Measurements from ENCODE around the gene OVAAL.

The OVAAL gene

DNA sequence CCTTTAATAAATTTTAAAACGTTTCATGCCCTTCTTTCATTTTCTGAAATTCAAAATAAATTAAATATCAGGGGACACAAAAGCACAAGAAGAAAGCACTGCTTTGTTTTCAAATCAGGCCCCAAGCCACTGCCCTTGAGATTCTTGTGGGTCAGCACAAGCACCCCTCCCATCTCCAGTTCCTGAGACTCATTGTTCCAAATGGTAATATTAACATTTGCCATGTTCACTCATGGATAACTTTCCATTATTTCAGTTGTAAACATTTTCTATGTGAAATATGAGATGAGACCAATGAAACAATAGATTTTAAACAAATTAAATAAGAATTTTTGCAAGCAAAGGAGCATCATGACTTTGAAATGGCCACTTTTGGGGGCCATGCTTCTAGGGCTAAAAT is 7.7 kb downstream of the OVAAL start:
- no peak for ATAC-seq
- TF ChIP-seq PPARA (CRISPR knock-in tag; IDR thresholded peaks at IDR 0.05; ENCODE audit: borderline replicate concordance) (no peak), ARNTL (CRISPR knock-in tag; IDR thresholded peaks at IDR 0.05; ENCODE audit: borderline replicate concordance, low read depth) (no peak), ZNF70 (CRISPR knock-in tag; IDR thresholded peaks at IDR 0.05) (no peak), ISL1 (CRISPR knock-in tag; IDR thresholded peaks at IDR 0.05) (no peak), GLIS3 (CRISPR knock-in tag; IDR thresholded peaks at IDR 0.05) (no peak), OSR1 (CRISPR knock-in tag; IDR thresholded peaks at IDR 0.05) (no peak), CSDC2 (CRISPR knock-in tag; IDR thresholded peaks at IDR 0.05) (no peak)
- TF ChIP-seq, protein P1, sequence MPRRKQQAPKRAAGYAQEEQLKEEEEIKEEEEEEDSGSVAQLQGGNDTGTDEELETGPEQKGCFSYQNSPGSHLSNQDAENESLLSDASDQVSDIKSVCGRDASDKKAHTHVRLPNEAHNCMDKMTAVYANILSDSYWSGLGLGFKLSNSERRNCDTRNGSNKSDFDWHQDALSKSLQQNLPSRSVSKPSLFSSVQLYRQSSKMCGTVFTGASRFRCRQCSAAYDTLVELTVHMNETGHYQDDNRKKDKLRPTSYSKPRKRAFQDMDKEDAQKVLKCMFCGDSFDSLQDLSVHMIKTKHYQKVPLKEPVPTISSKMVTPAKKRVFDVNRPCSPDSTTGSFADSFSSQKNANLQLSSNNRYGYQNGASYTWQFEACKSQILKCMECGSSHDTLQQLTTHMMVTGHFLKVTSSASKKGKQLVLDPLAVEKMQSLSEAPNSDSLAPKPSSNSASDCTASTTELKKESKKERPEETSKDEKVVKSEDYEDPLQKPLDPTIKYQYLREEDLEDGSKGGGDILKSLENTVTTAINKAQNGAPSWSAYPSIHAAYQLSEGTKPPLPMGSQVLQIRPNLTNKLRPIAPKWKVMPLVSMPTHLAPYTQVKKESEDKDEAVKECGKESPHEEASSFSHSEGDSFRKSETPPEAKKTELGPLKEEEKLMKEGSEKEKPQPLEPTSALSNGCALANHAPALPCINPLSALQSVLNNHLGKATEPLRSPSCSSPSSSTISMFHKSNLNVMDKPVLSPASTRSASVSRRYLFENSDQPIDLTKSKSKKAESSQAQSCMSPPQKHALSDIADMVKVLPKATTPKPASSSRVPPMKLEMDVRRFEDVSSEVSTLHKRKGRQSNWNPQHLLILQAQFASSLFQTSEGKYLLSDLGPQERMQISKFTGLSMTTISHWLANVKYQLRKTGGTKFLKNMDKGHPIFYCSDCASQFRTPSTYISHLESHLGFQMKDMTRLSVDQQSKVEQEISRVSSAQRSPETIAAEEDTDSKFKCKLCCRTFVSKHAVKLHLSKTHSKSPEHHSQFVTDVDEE (CRISPR knock-in tag; IDR thresholded peaks at IDR 0.05) = no peak

DNA sequence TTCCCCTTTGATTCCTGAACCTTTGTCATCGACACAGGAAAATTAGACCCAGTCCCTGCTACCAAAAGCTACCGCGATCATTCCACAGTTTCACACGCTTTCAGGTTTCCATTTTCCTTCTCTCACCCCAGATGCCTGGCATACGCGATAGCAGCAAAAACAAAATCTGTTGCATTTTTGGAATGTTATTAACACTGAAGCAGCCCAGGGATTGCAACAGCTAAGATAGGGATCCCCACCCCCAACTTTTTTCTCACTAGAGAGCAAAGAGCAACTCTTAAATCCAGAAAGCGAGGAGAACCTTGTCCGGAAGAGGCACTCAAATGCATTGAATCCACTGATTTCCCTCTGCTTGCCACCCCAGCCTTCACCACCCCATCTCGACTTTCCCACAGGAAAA is 8.9 kb downstream of the OVAAL start:
- ATAC-seq = no peak
- TF ChIP-seq, protein P2, sequence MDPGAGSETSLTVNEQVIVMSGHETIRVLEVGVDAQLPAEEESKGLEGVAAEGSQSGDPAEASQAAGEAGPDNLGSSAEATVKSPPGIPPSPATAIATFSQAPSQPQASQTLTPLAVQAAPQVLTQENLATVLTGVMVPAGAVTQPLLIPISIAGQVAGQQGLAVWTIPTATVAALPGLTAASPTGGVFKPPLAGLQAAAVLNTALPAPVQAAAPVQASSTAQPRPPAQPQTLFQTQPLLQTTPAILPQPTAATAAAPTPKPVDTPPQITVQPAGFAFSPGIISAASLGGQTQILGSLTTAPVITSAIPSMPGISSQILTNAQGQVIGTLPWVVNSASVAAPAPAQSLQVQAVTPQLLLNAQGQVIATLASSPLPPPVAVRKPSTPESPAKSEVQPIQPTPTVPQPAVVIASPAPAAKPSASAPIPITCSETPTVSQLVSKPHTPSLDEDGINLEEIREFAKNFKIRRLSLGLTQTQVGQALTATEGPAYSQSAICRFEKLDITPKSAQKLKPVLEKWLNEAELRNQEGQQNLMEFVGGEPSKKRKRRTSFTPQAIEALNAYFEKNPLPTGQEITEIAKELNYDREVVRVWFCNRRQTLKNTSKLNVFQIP (CRISPR knock-in tag; IDR thresholded peaks at IDR 0.05; ENCODE audit: borderline replicate concordance, low read depth) = no peak
- no peak for TF ChIP-seq ZNF565 (CRISPR knock-in tag; conservative IDR thresholded peaks at IDR 0.05; ENCODE audit: low read depth)

DNA sequence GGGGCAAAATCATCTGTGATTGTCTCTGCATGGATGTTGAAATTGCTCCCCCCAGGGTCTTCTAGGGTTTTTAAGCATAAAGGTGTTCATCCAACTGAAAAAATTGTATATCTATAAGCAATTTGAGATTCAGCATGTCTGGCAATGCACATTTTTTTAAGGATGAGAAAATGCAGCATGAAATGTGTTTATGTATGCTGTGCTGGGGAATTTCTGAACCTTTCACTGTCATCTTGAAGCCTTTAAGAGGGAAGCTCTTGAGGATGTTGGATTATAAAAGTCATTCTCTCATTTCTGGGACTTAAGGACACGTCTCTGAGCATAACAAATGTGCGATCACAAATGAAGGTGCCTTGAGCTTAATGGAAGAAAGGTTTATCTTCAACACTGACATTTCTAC is 9.4 kb downstream of the OVAAL start:
- no peak for ATAC-seq
- TF ChIP-seq ZNF70 (CRISPR knock-in tag; IDR thresholded peaks at IDR 0.05) = no peak
- no peak for TF ChIP-seq SNAI2 (CRISPR knock-in tag; IDR thresholded peaks at IDR 0.05)
- TF ChIP-seq CSRNP3 (CRISPR knock-in tag; IDR thresholded peaks at IDR 0.05) = no peak
- TF ChIP-seq, protein P1 (CRISPR knock-in tag; IDR thresholded peaks at IDR 0.05) = no peak
- TF ChIP-seq CREB5 (CRISPR knock-in tag; IDR thresholded peaks at IDR 0.05; ENCODE audit: low read depth) = no peak
- no peak for TF ChIP-seq RARB (CRISPR knock-in tag; IDR thresholded peaks at IDR 0.05)
- TF ChIP-seq GLIS3 (CRISPR knock-in tag; IDR thresholded peaks at IDR 0.05) = no peak
- no peak for TF ChIP-seq ZFP3 (CRISPR knock-in tag; IDR thresholded peaks at IDR 0.05)
- TF ChIP-seq TCF4 (CRISPR knock-in tag; IDR thresholded peaks at IDR 0.05; ENCODE audit: borderline replicate concordance) = no peak

DNA sequence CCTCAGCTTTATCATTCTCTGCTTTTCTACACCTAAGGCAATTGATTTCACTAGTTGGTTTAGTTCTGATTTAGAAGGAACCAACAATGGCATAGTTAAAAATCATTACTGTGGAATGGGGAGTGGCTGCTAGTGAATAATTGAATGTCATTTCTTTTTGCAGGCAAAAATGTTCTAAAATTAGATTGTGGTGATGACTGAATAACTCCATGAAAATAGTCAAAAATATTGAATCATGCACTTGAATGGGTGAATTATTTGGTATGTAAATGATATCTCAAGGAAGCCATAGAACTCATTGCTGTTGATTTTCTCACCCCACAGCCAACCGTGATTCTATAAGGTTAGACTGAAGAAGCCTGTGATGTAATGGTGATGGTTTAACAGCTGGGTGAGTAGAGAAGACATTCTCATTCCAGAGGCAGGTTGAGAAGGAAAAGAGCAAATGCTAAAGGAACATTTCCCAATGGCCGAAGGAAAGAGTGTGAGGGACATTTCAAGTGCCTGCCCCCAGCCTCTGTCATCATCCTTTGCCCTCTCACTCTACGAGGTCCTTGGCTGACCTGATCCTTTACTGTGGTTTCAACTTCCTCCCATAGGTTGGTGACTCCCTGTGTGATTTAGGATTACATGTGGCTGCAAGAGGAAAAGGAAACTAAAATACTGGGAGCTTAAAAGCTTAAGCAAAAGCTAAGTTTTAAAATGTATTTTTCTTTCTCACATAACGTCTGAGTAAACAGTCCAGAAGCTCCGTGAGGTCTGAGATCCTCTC is 12.5 kb downstream of the OVAAL start:
- peak; percentile 44; the same call in 2 of the 3 replicates for ATAC-seq
- TF ChIP-seq PATZ1 (CRISPR knock-in tag; IDR thresholded peaks at IDR 0.05; ENCODE audit: borderline replicate concordance) (no peak), ZFP3 (CRISPR knock-in tag; IDR thresholded peaks at IDR 0.05) (no peak), ZC3H10 (CRISPR knock-in tag; IDR thresholded peaks at IDR 0.05) (no peak), TOX (CRISPR knock-in tag; IDR thresholded peaks at IDR 0.05; ENCODE audit: borderline replicate concordance) (no peak), ZFP30 (CRISPR knock-in tag; IDR thresholded peaks at IDR 0.05) (no peak), ISL1 (CRISPR knock-in tag; IDR thresholded peaks at IDR 0.05) (no peak), RARB (CRISPR knock-in tag; IDR thresholded peaks at IDR 0.05) (no peak), ZNF70 (CRISPR knock-in tag; IDR thresholded peaks at IDR 0.05) (no peak), ZNF8 (CRISPR knock-in tag; IDR thresholded peaks at IDR 0.05) (no peak), CSDC2 (CRISPR knock-in tag; IDR thresholded peaks at IDR 0.05) (no peak), PPARA (CRISPR knock-in tag; IDR thresholded peaks at IDR 0.05; ENCODE audit: borderline replicate concordance) (no peak), GLIS3 (CRISPR knock-in tag; IDR thresholded peaks at IDR 0.05) (no peak), ESRRG (CRISPR knock-in tag; IDR thresholded peaks at IDR 0.05) (no peak), ARNTL (CRISPR knock-in tag; IDR thresholded peaks at IDR 0.05; ENCODE audit: borderline replicate concordance, low read depth) (no peak), TCF4 (CRISPR knock-in tag; IDR thresholded peaks at IDR 0.05; ENCODE audit: borderline replicate concordance) (no peak)

All from SK-N-SH treated with all-trans-retinoic acid at 6 μM for 48 hours (cell line).